Fibroblast of skin of abdomen (primary cell): ENCODE results near the gene TM4SF4.

Experiments
- DNase-seq: peaks from one replicate; pipeline ENCODE4 v3.0.0-alpha.2; 2013

TM4SF4 gene

GRCh38 chr3:149486726-149487125 lies 12.2 kb downstream of the TM4SF4 start:
- no peak for DNase-seq

DNA sequence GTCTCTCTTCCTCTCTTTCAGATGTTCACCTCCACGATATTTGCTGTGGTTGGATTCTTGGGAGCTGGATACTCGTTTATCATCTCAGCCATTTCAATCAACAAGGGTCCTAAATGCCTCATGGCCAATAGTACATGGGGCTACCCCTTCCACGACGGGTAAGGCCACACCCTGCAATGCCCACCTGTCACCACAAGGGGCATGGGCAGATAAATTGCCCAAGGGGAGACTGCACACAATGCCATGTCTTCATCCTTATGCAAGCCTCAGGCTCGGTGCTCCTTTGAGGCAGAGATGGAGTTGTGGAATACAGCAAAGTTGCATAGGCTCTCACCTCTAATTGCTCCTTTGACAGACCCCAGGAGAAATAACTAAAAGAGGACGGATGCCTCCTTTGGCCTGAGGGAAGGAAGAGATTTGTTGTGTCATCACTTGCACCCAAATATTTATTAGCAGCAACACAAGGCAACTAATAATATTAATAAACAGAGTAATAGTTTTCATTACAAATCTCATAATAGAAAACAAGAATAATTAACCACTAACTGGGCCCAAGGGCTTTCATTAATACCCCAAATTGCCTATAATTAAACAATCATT lies 13.2 kb downstream of the TM4SF4 start:
- DNase-seq = no peak

GRCh38 chr3:149489060-149489690 lies 14.7 kb downstream of the TM4SF4 start:
- no peak for DNase-seq

DNA sequence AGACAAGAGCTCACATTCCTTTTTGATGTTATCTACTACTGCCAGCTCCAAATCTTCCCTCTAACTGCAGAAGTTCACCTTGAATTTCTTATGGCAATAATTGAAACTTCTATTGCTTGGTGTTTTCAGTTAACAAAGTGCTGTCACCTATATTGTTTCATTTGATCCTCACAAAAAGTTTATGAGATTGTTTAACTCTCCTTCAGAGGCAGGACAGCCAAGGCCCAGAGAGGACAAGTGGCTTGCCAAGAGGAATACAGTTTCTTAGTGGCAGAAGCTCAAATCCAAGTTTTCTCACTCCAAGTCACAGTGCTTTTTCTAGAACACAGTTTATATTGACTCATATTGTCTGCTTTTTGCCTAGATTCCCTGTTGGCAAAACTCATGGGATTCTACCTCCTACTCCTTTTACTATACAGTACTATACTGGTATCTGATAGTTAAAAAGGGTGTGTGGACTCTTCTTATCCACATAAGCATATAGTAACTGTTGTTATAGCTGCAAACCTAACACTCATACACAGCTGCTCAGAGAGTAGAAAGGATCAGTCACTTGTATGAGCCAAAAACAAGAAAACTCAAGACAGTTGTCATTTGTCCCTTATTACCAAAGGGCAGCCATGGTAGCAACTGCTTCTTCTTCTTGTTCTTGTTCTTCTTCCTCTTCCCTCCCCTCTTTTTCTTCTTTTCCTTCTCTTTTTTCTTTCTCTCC lies 15.9 kb downstream of the TM4SF4 start:
- DNase-seq = no peak

DNA sequence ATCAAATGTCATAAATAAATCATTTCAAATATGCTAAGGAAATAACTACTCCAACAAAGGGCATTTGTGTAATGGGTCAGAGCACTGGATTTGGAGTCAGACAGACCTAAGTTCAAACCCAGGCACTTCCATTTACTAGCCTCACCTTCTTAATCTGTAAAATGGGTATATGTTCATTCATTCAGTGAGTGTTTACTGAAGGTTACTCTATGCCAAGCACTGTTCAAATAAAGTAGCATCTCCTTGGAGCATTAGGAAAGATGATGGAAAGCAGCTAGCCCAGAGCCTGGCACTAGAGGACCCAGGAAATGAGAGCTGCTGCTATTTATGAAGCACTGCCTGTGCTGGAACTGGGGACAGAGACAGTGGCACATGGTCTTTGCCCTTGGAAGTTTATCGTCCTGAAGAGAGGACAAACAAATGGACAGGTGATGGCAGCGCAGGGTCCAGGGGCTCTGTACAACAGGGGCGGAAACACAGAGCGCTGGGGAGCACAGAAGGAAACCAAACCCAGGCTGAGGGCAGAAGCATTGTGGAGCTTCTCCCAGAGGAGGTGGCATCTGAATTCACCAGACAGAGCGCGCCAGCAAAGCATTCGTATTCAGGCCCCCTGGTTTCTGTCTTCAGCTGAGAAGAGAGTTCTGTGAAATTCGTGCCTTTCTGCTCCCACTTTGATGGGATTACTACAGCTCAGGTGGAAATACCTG lies 19.0 kb downstream of the TM4SF4 start:
- no peak for DNase-seq

- DNase-seq = peak; percentile 62
Measured at GRCh38 chr3:149494022-149494758, 19.7 kb downstream of the TM4SF4 start.

- DNase-seq = peak; percentile 65
Measured at GRCh38 chr3:149494759-149495580, 20.5 kb downstream of the TM4SF4 start.

- DNase-seq = no peak
Measured at GRCh38 chr3:149495581-149496125, 21.2 kb downstream of the TM4SF4 start.

- DNase-seq = no peak
Measured at GRCh38 chr3:149496891-149497290, 22.4 kb downstream of the TM4SF4 start.

- DNase-seq = no peak
Measured at GRCh38 chr3:149497966-149498670, 23.6 kb downstream of the TM4SF4 start.

- DNase-seq = peak; percentile 53
Measured at GRCh38 chr3:149501524-149501923, 27.0 kb downstream of the TM4SF4 start.

- DNase-seq = no peak
Measured at GRCh38 chr3:149502438-149502837, 27.9 kb downstream of the TM4SF4 start.

DNA sequence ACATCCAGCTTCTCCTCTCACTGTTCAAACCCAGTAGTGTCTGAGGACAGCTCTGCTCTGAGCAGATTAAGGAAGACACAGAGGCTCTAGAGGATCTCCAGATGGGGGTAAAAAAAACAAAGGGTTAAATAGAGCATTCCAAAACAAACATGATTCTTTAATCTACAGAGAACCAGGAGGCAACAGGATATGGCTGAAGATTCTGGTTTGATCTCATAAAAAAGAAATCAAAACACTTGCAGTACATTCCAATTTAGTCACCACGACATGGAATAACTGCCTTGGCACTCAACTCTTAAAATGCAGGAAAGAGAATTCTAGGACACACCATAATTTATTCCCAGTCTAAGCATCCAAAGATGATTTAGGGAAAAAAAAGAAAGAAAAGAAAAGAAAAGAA lies 32.0 kb downstream of the TM4SF4 start:
- peak; percentile 49 for DNase-seq

DNA sequence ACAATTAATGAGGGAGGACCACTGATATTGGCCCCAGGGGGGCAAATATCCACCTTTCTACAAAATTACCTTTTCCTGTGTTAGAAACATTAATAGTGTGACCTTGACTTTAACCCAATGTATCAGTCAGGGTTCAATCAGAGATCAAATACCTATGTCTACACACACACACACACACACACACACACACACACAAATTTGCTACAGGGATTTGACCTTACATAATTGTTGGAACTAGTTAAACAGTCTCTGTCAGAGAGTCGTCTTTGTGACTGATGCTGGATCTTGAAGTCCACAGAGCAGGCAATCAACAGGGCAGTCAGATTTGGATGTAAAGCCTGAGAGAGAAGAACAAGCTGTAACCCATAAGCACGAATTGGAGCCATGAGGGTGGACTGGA lies 32.5 kb downstream of the TM4SF4 start:
- DNase-seq = no peak

DNA sequence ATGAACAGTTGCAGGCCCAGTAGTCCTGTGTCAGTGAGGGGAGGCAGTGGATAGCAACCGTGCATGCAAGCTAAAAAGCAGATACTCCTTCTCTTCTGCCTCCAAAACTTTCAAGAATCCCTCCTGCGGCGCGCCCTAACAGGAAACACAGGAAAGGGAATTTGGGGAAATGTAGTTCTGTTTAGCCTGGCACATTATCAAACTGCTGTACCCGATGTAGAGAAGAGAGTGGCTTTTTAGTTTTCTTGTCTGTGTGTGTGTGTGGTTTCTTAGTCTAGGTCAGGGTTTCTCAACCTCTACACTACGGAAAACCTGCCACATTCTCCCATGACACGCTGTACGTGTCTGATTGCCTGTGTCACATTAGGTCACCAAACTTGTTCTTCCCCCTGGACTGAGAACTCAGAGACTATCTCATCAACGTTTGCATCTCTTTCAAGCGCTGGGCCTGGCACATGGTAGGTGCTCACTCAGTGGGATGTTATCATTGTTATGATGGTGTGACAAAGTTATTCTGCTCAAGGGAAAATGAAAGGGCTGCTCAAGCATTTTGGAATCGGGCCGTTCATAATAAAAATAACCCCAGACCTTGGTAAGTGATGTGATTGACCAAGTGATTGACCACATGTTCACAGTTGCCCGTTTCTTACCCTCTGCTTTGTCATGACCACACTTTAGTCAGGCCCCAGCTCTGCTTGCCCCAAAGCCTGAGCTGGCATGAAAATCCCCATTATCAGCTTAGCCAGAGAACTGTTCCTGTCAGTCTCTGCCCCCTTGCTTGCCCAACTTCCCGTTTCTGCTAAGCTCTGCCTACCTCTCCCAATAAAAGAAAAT lies 33.2 kb downstream of the TM4SF4 start:
- no peak for DNase-seq

DNA sequence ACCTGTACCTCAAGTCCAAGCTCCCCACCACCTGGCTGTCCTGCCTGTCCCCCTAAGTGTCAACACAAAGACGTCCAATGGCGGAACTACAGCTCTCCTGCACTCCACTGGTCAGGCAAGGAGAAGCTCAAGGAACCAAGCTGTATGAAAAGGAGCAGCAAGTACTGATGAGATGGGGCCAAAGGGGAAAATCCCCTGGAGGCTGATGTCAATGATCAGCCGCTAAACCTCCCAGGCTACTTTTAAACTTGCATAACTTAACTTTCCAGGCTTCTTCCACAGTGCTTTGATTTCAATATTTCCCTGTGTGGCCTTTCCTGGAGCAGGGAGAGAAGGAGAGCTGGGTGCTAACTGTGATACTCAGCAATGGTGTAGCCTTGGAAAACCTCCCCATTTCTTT lies 35.0 kb downstream of the TM4SF4 start:
- no peak for DNase-seq

DNA sequence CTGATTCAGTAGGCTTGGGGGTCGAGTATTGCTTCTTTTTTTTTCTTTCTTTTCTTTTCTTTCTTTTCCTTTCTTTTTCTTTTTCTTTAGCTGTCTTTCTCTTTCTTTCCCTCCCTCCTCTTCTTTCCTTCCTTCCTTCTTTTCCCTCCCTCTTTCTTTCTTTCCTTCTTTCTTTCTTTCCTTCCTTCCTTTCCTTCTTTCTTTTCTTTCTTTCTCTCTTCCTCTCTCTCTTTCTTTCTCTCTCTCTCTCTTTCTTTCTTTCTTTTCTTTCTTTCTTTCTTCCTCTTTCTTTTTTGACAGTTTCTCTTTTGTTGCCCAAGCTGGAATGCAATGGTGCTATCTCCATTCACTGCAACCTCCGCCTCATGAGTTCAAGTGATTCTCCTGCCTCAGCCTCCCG lies 36.0 kb downstream of the TM4SF4 start:
- no peak for DNase-seq

- DNase-seq = no peak
Measured at GRCh38 chr3:149511040-149511626, 36.6 kb downstream of the TM4SF4 start.

GRCh38 chr3:149512073-149512782 lies 37.7 kb downstream of the TM4SF4 start:
- DNase-seq = peak; percentile 61
